Ovary (tissue), 3 donors: ENCODE measurements around the gene PRAMEF20.

ENCODE experiments used
- CTCF ChIP-seq, 3 donors: fragments of 450-650 bp in 2 of 3; fragments of 200-600 bp in 1 of 3; IDR thresholded peaks; one replicate each; pipeline versions ENCODE4 v1.5.1 to v1.8.0; 2016 to 2022; ENCODE audit warnings: antibody characterized with exemption in 3 of 3, mild to moderate bottlenecking in 1 of 3
- EP300 ChIP-seq: sonication (generic); formaldehyde crosslinking; IDR thresholded peaks from one replicate; pipeline ENCODE4 v1.6.1; 2017; ENCODE audit warnings: antibody characterized with exemption
- POLR2A ChIP-seq: fragments of 450-650 bp; IDR thresholded peaks from one replicate; pipeline ENCODE4 v1.6.1; 2017; ENCODE audit warnings: antibody characterized with exemption, mild to moderate bottlenecking, moderate library complexity
- donor health status: DM: no; HTN: no; CAD: no.

DNA sequence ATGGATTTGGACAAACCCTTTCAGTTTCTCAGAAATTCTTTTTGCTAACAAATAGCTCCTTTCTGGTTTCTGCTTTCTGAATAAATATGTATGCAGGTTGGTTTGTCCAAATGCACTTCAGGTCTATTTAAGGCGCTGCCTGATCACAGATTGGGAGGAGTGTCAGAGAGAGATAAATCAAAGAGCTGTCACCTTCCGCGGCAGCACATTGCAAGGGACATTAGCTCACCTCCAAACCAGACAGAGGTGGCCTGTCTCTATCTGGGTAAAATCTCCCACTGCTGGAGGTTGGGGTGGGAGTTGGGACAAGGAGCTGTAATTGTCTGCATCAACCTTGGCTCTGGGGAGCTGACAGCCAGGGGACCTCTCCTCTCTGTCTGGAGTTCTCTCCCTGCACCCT lies 25.2 kb downstream of the PRAMEF20 start:
- TF ChIP-seq CTCF (IDR thresholded peaks at IDR 0.05) (no peak), POLR2A (no peak), EP300 (no peak)
